ENCODE data around the gene COL19A1.

- no peak for TF ChIP-seq YY1 (IDR thresholded peaks at IDR 0.05; ENCODE audit: insufficient read depth, insufficient read length)
- no peak for TF ChIP-seq SUZ12 (IDR thresholded peaks at IDR 0.05; ENCODE audit: extremely low read depth, insufficient read depth, insufficient read length)
- no peak for TF ChIP-seq ZNF274 (IDR thresholded peaks at IDR 0.05; ENCODE audit: low read depth, low read length)
These were observed 216.5 kb downstream of the COL19A1 start for GRCh38 chr6:70082830-70083229.

All from NT2/D1 (cell line).